Ishikawa (cell line): ENCODE results near the gene SPACDR.

ENCODE experiments used
- CEBPB ChIP-seq: IDR thresholded peaks from 2 replicates; pipeline ENCODE4 v1.6.1; 2012
- CREB1 ChIP-seq: IDR thresholded peaks from 2 replicates; pipeline ENCODE4 v1.6.1; 2012; ENCODE audit warnings: low read depth
- EGR1 ChIP-seq: IDR thresholded peaks from 2 replicates; pipeline ENCODE4 v1.6.1; 2012
- EP300 ChIP-seq: IDR thresholded peaks from 2 replicates; pipeline ENCODE4 v1.6.1; 2012; ENCODE audit warnings: borderline replicate concordance
- FOXM1 ChIP-seq: IDR thresholded peaks from 2 replicates; pipeline ENCODE4 v1.6.1; 2012; ENCODE audit warnings: low read depth, borderline replicate concordance
- NFIC ChIP-seq: IDR thresholded peaks from 2 replicates; pipeline ENCODE4 v1.6.1; 2012
- RAD21 ChIP-seq: IDR thresholded peaks from 2 replicates; pipeline ENCODE4 v1.6.1; 2012; ENCODE audit warnings: low read depth
- REST ChIP-seq: IDR thresholded peaks from 2 replicates; pipeline ENCODE4 v1.6.1; 2012; ENCODE audit warnings: low read depth, mild to moderate bottlenecking
- TAF1 ChIP-seq: IDR thresholded peaks from 2 replicates; pipeline ENCODE4 v1.6.1; 2012; ENCODE audit warnings: low read depth, mild to moderate bottlenecking
- TCF12 ChIP-seq: IDR thresholded peaks from 2 replicates; pipeline ENCODE4 v1.6.1; 2012; ENCODE audit warnings: low read depth
- TEAD4 ChIP-seq: IDR thresholded peaks from 2 replicates; pipeline ENCODE4 v1.6.1; 2012
- YY1 ChIP-seq: IDR thresholded peaks from 2 replicates; pipeline ENCODE4 v1.6.1; 2012; ENCODE audit warnings: low read depth
- ZBTB7A ChIP-seq: IDR thresholded peaks from 2 replicates; pipeline ENCODE4 v1.6.1; 2012; ENCODE audit warnings: low read depth
- TF ChIP-seq, protein P1 (sequence below): IDR thresholded peaks from 2 replicates; pipeline ENCODE4 v1.6.1; 2012
- TF ChIP-seq, protein P2 (sequence below): IDR thresholded peaks from 2 replicates; pipeline ENCODE4 v1.6.1; 2012

SPACDR gene

DNA sequence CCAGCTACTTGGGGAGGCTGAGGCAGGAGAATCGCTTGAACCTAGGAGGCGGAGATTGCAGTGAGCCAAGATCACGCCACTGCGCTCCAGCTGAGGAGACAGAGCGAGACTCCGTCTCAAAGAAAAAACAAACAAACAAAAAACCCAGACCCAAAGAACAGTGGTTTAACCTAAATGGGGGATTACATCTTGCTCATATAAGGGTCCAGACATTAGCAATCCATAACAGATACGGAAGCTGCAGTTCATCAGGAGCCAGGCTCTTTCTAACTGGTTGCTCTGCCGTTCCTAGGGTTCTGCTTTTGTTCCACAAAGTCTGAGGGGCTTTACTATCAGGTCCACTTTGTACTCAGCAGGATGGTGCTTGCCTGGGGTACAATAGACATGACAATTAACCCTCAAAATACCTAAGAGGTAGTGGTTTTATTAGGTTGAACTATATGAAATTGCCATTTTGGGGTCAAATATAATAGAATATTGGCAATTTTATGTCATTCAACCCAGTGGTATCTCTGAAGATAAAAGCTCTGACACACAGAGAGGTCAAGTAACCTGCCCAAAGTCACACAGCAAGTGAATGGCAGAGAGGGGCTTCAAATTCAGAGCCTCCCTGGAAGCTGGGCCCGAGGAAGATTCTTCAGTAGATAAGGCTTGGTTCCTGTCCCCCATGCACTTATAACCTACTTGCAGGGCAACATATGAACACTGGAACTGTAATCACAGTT lies 41.0 kb upstream of the SPACDR start:
- no peak for TF ChIP-seq FOXM1
- TF ChIP-seq CEBPB = no peak
- TF ChIP-seq CREB1 = no peak
- no peak for TF ChIP-seq EP300
- TF ChIP-seq EGR1 = no peak
- no peak for TF ChIP-seq NFIC
- TF ChIP-seq RAD21 = no peak
- no peak for TF ChIP-seq ZBTB7A
- no peak for TF ChIP-seq REST

- no peak for TF ChIP-seq TAF1
- TF ChIP-seq FOXM1 = no peak
- no peak for TF ChIP-seq CEBPB
- TF ChIP-seq EP300 = no peak
- no peak for TF ChIP-seq EGR1
- TF ChIP-seq TCF12 = no peak
- no peak for TF ChIP-seq YY1
- TF ChIP-seq CREB1 = no peak
- no peak for TF ChIP-seq RAD21
- no peak for TF ChIP-seq TEAD4
- no peak for TF ChIP-seq NFIC
- TF ChIP-seq ZBTB7A = no peak
- no peak for TF ChIP-seq REST
- TF ChIP-seq, protein P1, sequence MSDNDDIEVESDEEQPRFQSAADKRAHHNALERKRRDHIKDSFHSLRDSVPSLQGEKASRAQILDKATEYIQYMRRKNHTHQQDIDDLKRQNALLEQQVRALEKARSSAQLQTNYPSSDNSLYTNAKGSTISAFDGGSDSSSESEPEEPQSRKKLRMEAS = no peak
- TF ChIP-seq, protein P2, sequence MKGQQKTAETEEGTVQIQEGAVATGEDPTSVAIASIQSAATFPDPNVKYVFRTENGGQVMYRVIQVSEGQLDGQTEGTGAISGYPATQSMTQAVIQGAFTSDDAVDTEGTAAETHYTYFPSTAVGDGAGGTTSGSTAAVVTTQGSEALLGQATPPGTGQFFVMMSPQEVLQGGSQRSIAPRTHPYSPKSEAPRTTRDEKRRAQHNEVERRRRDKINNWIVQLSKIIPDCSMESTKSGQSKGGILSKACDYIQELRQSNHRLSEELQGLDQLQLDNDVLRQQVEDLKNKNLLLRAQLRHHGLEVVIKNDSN = no peak
These were observed 32.4 kb upstream of the SPACDR start for GRCh38 chr7:100496509-100496908.

DNA sequence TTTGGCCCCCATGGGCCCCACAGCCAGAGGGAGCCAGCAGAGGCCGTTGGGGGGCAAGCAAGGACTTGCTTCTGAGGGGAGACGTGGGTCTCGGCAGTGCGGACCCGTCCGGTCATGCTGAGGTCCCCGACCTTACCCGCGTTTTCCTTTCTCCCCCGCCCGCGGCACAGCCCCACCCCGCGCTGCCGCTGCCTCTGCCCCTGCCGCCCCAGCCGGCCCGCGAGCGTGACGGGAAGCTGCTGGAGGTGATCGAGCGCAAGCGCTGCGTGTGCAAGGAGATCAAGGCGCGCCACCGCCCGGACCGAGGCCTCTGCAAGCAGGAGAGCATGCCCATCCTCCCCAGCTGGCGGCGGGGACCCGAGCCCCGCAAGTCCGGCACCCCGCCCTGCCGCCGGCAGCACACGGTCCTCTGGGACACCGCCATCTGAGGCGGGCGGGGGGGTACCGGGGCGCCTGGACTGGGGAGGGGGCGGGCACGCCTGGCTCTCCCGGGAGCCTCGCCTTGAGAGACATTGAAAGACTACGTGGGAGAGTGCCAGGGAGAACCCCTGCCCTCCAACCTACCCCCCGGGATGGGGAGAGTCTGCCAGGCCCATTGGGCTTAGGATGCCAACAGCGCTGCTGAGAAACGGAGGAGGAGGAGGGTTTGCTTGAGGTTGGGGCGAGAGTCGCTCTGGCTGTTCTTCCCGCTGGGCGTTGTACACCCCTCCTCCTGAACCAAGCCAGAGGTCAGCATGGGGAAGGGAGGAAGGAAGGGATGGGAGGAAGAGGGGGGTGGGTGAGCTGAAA lies 29.6 kb upstream of the SPACDR start:
- TF ChIP-seq, protein P2 = no peak
- TF ChIP-seq RAD21 (no peak), TEAD4 (no peak), EP300 (no peak)

DNA sequence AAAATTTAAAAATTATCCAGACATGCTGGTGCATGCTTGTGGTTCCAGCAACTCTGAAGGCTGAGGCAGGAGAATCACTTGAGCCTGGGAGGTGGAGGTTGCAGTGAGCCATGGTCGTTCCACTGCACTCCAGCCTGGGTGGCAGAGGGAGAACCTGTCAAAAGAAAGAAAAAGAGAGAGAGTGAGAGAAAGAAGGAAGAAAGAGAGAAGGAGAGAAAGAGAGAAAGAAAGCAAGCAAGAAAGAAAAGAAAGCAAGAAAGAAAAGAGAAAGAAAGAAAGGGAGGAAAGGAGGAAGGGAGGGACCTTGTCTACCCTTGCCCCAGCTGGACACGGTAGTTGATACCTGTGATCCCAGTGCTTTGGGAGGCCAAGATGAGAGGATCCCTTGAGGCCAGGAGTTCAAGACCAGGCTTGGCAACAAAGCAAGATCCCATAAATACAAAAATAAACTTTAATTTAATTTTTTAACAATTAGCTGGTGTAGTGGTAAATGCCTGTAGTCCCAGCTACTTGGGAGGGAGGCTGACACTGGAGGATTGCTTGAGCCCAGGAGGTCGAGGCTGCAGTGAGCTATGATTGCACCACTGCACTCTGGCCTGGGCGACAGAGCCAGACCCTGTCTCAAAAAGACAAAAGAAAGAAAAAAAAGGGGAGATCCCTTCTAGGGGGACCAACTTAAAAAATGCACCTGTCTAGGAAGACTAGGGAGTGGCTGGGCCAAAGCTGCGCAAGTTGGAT lies 28.8 kb upstream of the SPACDR start:
- TF ChIP-seq EP300 = no peak
- TF ChIP-seq, protein P2 = no peak
- no peak for TF ChIP-seq ZBTB7A
- TF ChIP-seq NFIC = no peak
- TF ChIP-seq CREB1 = no peak
- no peak for TF ChIP-seq TEAD4
- TF ChIP-seq REST = no peak
